GM12891 (cell line): Measurements from ENCODE around the gene CUL4A.

ENCODE experiments used
- DNase-seq: peaks from one replicate; pipeline ENCODE4 v3.0.0; 2011; ENCODE audit warnings: low spot score; ENCODE audit not compliant: insufficient read length
- FAIRE-seq: peaks from 2 replicates; lab custom pipeline; 2011; peaks lifted over from hg19 to GRCh38; lab: Jason Lieb, UNC
- PAX5 ChIP-seq: IDR thresholded peaks from 2 replicates; pipeline ENCODE4 v1.6.1; 2011; ENCODE audit warnings: low read length, moderate library complexity, mild to moderate bottlenecking; ENCODE audit not compliant: insufficient read depth, severe bottlenecking
- POLR2A ChIP-seq: IDR thresholded peaks from 2 replicates; pipeline ENCODE4 v1.6.1; 2011; ENCODE audit warnings: low read depth, low read length, control low read depth
- POLR2AphosphoS5 ChIP-seq: IDR thresholded peaks from 2 replicates; pipeline ENCODE4 v1.6.1; 2011; ENCODE audit warnings: low read depth, low read length, control low read depth
- POU2F2 ChIP-seq: IDR thresholded peaks from 2 replicates; pipeline ENCODE4 v1.6.1; 2011; ENCODE audit warnings: low read depth, mild to moderate bottlenecking, control low read depth, low read length, moderate library complexity
- SPI1 ChIP-seq: IDR thresholded peaks from 2 replicates; pipeline ENCODE4 v1.6.1; 2011; ENCODE audit warnings: low read depth, low read length, control low read depth
- TAF1 ChIP-seq: IDR thresholded peaks from 2 replicates; pipeline ENCODE4 v1.6.1; 2011; ENCODE audit warnings: low read depth, low read length, control low read depth

Gene CUL4A

DNA sequence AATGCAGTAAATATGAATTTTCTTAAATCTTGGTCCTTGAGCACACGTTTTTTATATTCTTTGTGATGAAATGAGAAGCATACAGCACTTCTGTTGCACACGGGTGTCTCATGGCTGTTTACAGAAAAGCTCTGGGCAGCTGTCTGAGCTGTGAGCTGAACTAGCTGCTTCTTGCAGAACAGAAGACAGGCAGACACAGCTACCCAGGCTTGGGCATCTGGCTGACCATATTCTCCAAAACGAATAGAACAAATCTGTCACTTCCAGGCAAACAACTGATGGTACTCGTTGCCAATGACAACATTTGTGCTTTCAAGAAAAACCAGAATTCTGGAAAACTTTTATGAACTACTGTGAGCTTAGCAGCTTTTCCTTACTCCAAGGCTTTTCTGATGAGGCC, 17.1 kb upstream of the CUL4A start:
- no peak for TF ChIP-seq SPI1
- TF ChIP-seq POU2F2, result no peak
- TF ChIP-seq PAX5, result no peak
- TF ChIP-seq POLR2AphosphoS5, result no peak
- no peak for TF ChIP-seq POLR2A
- TF ChIP-seq TAF1, result no peak
- no peak for FAIRE-seq
- DNase-seq, result no peak

DNA sequence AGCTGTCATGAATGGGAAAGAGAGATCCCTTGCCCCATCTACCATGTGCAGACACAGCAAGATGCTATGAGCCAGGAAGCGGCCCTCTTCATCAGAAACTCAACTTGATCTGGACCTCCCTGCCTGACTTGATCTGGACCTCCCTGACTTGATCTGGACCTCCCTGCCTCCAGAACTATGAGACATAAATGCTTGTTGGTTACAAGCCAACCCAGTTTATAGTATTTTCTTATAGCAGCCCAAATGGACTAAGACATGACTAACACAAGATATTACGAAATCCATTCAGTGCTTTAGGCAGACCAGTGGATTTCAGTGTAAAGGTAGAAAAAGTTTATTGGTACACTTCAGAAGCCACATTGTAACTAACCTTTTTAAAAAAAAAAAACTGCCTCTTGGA, 16.5 kb upstream of the CUL4A start:
- FAIRE-seq (no peak), DNase-seq (no peak)
- TF ChIP-seq PAX5 (no peak), SPI1 (no peak), POLR2AphosphoS5 (no peak), POLR2A (no peak), TAF1 (no peak), POU2F2 (no peak)

DNA sequence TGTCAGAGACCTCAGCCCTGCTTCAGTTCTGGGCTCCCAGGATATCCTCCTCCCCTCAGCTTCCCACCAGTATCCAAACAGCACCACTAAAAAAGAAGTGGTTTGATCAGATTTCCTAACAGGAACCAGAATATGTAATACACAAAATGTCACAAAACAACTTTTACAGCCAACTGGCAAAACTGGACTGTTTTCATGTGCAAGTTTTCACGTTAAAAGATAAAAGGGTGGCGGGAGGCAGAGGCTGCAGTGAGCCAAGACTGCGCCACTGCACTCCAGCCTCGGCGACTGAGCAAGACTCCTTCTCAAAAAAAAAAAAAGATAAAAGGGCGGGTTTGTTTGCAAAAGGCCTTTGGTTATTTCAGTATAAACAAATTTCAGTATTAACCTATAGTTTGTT, 14.1 kb upstream of the CUL4A start:
- TF ChIP-seq POU2F2, result no peak
- no peak for TF ChIP-seq POLR2AphosphoS5
- no peak for TF ChIP-seq SPI1
- no peak for TF ChIP-seq PAX5
- no peak for TF ChIP-seq TAF1
- TF ChIP-seq POLR2A, result no peak
- FAIRE-seq (no peak), DNase-seq (no peak)

DNA sequence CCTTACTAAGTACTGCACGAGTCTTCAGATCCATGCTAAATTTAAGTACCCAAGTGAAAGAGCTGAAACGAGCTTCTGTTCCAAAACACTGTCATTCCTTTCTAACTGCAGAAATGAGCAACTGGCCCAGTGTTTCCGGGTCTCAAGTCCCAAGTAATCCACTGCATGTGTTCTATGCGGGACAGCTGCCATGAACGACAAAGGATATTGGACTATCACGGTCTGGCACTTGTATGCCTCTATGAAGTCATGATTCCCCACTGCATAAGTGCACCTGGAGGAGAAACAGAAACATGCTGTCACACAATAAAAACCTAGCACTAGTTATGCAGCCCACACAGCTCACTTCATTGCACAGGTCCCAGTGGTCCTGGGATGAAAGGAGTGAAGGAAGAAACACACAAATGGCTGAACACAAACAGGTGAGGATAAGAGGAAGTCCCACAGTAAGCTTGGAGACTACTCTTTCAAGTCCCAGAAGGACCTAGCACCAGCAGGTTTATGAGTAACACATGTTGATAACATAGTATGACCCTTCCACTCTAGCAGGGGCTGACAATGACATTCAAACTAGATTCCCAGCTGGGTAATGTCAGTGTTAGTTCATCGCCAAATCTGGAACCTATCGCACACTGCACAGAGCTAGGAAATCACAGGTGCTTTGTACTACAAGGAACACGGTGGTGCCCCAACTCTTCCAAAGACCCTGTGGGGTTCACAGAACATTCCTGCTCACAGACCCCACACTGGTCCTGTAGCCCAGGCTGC, 12.3 kb upstream of the CUL4A start:
- TF ChIP-seq POU2F2 (no peak), PAX5 (no peak), TAF1 (no peak), POLR2A (no peak), SPI1 (no peak), POLR2AphosphoS5 (no peak)
- no peak for DNase-seq
- FAIRE-seq, result no peak

DNA sequence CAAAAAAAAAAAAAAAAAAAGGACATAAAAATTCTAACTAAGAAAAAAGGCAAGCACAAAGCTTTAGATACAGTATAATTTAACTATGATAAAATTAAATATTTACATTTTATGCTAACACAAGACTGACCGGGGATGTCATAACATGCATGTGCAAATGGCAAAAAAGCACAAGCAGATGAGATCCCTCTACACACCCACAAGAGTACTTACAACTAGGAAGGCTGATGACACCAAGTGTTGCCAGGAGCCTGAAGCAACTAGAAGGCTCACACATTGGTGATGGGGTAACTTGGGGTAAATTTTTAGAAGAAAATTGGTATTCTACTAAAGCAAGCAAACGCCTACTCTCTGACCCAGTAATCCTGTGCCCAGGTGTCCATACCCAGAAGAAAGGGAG, 7.6 kb upstream of the CUL4A start:
- no peak for DNase-seq

DNA sequence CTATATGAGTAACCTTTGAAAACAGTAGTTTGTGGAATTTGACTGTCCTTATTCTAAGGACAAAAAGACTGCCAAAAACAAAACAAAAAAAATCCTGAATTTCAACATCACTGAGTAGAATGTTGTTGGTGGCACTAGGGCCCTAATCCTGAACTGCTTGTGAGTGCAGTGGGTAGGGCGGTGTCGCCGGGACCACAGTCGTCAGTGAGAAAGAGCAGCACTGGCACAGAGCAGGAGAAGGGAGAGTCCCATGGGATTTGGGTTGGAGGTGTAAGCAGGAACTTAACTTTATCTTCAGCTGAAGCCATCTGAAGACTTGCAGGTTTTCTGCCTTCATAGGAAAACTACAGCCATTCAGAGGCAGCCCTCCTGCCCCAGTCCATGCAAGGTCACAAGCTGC, 6.5 kb upstream of the CUL4A start:
- no peak for FAIRE-seq
- DNase-seq, result no peak
- no peak for TF ChIP-seq TAF1
- TF ChIP-seq POLR2A, result no peak
- TF ChIP-seq PAX5, result no peak
- no peak for TF ChIP-seq SPI1
- no peak for TF ChIP-seq POU2F2
- no peak for TF ChIP-seq POLR2AphosphoS5

More for the DNA sequence above, 7.6 kb upstream of the CUL4A start:
- no peak for FAIRE-seq
- TF ChIP-seq POU2F2, result no peak
- TF ChIP-seq SPI1, result no peak
- TF ChIP-seq POLR2A, result no peak
- no peak for TF ChIP-seq PAX5
- TF ChIP-seq TAF1, result no peak
- TF ChIP-seq POLR2AphosphoS5, result no peak

DNA sequence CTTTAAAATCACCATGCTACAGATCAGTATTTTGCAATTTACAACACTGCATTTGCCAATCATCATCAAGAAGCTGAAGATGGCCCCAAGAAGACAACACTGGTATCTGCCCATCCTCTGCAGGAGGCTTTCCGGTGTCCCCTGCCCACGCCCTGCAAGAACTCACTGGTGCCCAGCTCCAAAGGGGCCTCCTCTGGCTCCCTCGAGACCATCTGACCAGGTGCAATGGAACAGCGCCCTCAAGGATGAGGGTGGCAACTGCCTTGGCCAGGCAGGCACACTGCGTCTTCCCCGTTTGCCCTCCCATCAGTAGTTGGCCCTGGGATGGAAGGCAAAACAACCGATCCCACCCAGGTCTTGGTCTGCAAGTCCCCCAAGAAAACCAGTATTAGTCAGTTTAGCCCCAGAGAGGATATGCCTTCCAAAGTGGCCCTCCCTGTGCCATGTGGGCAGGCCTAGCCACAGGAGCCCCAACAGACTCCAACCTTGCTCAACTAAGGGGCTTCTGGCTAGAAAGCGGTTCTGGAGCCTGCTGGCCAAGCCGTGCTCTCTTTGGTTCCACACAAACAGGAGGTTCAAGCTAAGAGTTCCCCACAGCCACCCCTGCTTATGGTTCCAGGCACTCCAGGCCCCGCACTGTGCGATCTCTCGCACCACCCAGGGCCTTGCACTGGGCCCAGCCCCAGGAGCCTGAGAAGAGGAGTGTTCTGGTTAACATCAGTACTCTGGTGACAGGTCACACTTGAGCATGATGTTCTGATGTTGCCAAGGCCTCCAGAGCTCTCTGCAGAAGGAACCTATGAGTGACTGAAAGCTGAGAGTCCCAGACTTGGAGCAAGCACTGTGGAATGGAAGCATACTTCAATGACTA, 5.7 kb upstream of the CUL4A start:
- FAIRE-seq (no peak), DNase-seq (no peak)
- TF ChIP-seq POU2F2 (no peak), SPI1 (no peak), POLR2A (no peak), PAX5 (no peak), POLR2AphosphoS5 (no peak), TAF1 (no peak)

DNA sequence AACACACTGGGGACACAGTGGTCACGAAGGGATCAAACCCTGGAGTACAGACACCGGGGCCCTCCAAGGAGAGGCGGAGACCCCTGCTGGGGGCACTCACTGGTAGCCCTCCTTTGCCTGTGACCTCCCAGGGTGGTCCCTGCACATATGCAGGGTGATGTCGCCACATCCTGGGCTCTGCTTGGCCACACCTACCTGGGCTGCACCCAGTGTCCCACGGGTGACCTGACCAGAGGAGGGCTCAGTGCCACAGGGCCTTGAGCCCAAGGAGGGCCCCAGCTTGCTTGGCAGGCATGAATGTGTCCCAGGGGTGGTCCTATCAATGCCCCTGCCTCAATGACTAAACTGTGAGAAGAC, 5.1 kb upstream of the CUL4A start:
- DNase-seq (no peak), FAIRE-seq (no peak)
- TF ChIP-seq PAX5 (no peak), TAF1 (no peak), POLR2AphosphoS5 (no peak)

DNA sequence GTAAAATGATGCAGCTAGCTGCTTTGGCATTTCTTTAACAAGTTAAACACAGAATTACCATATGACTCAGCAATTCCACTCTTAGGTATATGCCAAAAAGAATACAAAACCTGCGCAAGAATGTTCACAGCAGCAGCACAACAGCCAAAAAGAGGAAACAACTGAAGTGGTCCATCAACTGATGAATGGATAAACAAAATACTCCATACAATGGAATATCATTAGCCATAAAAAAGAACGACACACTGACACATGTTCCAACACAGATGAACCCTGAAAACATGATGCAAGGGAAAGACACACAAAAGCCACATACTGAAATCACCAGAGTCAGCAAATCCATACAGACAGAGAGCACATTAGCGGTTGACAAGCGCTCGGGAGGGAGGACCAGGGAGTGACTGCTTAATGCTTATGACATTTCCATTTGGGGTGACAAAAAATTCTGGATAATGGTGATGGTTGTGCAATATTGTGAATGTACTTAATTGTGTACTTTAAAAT, 3.9 kb upstream of the CUL4A start:
- DNase-seq, result no peak
- TF ChIP-seq SPI1, result no peak
- TF ChIP-seq POLR2AphosphoS5, result no peak
- TF ChIP-seq TAF1, result no peak
- TF ChIP-seq POU2F2, result no peak
- TF ChIP-seq POLR2A, result no peak
- TF ChIP-seq PAX5, result no peak
- FAIRE-seq, result no peak

DNA sequence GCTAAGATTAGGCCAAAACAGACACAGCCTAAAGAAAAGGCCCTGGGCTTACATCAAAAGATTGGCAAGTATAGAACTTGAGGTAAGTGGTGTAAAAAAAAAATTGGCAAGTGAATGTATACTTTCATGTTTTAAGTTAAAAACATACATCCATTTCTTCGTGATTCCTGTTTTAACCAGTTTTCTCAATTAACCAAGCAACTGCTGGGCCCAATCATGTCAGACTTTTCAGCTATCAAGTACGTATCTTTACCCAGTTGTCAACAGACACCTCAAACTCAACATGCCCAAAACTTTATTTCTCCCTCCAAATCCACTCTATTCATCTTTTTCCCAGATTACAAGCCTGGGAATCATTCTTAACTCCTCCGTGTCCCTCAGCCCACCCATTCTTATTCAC, 2.0 kb upstream of the CUL4A start:
- TF ChIP-seq TAF1, result no peak
- no peak for TF ChIP-seq POLR2AphosphoS5
- TF ChIP-seq PAX5, result no peak
- no peak for TF ChIP-seq SPI1
- TF ChIP-seq POU2F2, result no peak
- no peak for TF ChIP-seq POLR2A

More for the DNA sequence above, 2.0 kb upstream of the CUL4A start:
- no peak for FAIRE-seq
- no peak for DNase-seq
